Inflammatory macrophage (primary cell): Measurements from ENCODE around the gene EIPR1.

Source experiments
- DNase-seq, 2 donors: peaks; one replicate each; pipeline ENCODE4 v3.0.0-alpha.2; 2020 to 2022

EIPR1 gene

DNA sequence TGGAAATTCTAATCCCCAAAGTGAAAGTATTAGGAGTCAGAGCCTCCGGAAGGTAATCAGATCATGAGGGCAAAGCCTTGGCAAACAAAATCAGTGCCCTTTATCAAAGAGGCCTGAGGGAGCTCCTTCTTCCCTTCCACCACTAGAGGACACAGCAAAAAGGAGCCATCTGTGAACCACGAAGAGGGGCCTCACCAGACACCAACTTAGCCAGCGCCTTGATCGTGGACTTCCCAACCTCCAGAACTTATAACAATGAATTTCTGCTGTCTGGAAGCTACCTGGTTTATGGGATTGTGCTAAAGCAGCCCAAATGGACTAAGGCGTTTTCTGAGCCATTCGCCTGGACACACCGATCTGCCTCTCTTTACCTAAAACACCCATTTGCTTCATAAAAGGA, 133.1 kb downstream of the EIPR1 start:
- no peak for DNase-seq

- DNase-seq = no peak
Observed at GRCh38 chr2:3243804-3244203, 133.8 kb downstream of the EIPR1 start.

- DNase-seq = peak; percentile 37 to 74
Observed at GRCh38 chr2:3242747-3243369, 134.8 kb downstream of the EIPR1 start.

DNA sequence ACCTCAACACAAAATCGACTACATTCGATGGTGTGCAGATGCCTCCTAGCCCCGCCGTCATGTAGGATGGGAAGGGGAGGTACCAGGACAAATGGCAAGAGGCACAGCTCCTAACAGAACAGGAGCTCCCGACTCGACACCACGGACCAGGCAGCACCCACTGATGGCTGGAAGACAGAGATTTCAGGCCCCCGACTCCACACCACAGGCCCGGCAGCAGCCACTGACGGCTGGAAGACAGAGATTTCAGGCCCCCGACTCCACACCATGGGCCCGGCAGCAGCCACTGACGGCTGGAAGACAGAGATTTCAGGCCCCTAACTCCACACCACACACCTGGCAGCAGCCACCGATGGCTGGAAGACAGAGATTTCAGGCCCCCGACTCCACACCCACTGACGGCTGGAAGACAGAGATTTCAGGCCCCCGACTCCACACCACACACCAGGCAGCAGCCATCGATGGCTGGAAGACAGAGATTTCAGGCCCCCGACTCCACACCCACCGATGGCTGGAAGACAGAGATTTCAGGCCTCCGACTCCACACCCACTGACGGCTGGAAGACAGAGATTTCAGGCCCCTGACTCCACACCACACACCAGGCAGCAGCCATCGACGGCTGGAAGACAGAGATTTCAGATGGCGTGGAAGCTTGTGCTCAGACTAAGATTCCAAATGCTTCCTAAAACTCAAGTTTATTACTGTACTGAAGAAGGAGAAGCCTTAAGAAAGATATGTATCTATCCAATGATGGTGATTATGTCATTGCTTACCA, 135.5 kb downstream of the EIPR1 start:
- no peak for DNase-seq

DNA sequence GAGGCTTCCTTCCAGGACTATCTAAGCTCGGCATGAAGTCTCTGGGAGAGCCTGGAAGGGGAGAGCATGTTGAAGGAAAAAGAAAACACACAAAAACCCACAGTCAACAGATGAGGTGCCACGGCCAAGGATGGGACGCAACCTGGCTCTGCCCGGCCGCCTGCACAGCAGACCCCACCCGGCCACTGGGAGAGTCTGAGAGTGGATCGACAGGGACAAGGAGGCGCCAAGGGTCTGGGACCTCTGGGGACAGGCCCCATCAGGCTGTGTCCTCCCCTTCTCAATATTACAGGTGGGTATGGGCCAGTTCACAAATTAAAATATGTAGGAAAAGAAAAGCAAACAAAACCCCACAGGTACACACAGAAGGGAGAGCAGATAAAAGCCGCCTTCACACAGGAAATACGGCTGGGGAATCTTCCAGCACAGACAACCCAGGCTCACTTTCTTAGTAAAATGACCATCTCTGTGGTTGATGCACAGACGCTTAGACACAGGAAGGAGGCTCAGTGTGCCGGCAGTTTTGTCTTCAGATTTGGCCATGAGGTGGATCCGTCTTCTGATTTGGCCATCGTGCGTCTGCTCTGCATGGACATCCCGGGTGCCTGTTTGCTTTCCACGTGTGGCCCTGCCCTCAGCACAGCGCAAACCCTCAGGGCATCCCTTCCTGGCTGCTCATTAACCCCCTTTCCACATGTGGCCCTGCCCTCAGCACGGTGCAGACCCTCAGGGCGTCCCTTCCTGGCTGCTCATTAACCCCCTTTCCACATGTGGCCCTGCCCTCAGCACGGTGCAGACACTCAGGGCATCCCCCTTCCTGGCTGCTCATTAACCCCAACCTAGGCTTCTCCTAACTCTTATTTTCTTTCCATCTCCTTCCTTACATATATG, 138.4 kb downstream of the EIPR1 start:
- DNase-seq = no peak

- peak; percentile 55 to 83 for DNase-seq
Observed at GRCh38 chr2:3236300-3237045, 141.1 kb downstream of the EIPR1 start.

DNA sequence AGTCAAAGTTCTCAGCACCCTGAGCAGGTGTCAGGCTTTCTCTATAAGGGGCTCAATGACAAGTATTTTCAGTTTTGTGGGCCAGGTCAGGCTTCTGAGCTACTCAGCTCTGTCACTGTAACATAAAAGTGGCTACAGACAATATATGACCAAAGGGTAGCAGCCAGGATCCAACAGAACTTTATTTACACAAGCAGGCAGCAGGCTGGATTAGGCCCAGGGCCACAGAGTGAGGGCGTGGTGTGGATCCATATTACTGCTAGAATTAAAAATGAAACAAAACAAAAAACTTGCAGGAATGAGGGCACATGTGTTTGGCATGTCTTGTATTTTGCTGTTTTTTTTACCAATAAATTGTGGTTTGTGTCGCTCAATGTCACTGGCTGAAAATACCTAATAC, 143.7 kb downstream of the EIPR1 start:
- no peak for DNase-seq

DNA sequence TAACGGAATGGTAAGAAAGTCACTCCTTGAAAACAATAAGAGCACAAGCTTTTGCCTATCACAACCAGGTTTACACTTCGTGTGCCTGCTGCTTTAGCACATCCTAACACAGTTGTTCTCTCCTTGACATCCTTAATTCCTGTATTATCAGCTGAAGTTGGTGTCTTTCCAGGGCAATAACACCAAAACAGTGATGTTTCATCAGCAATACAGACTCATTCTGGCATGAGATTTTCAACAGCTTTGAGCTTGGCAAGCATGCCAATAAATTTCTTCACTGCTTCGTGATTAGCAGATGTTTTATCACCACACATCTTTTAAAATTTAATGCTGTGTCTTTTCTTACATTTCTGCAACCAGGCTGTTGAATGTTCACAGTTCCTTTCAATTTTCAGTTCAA, 148.4 kb downstream of the EIPR1 start:
- no peak for DNase-seq

DNA sequence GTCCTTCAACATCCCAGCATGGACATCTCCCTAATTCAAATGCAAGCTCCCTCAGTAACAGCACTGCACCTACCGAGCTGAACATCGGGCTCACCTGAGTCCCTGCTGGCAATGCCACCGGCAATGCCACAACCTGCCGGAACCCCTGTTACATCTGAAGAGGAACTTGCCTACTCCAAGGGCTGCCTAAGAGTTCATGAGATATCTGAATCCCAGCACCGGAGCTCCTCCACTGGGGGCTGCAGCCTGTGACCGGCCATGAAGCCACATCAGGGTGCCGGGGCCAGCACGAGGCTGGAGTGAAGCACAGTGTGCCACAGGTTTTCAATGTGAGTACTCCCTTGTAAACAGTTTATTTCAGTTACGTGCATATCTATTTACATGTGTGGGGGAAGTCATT, 152.9 kb downstream of the EIPR1 start:
- DNase-seq = no peak

DNA sequence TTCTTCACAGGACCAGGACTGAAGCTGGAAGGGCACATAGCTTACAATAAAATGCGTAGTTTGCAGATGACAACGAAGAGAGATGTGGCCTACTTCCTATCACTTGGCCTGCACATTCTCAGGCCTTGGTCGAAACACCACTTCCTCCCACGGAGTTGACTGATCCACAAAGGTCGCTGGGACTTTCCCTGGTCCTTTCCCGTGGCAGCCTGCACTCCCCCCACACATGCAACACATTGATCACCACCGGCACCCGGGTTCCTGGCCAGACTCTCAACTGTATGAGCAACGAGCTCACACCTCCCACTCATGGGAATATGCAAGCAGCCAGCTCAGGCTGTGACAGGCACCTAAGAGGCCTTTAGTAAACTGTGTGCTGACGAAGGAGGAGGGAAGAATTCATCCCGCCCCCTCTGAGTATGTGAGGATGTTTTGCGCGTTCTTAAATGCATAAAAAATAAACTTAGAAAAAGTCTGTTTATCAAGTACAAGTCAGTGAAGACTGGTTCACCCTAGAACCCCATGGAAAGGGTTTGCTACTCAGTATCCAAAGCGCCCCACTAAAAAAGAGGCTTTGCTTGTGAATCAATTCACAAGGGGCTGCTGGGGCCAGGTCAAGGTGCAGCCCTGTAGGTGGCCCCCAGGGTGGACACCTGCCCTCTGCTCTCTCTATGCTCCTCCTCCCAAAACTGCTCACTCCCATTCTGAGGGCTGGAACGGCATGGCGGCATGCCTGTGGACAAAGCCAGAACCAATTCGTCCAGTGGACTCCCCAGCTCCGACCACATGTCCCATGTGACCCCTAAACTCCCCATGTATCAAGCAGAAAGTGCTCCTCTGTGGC, 154.3 kb downstream of the EIPR1 start:
- peak; percentile 42 to 80 for DNase-seq

DNA sequence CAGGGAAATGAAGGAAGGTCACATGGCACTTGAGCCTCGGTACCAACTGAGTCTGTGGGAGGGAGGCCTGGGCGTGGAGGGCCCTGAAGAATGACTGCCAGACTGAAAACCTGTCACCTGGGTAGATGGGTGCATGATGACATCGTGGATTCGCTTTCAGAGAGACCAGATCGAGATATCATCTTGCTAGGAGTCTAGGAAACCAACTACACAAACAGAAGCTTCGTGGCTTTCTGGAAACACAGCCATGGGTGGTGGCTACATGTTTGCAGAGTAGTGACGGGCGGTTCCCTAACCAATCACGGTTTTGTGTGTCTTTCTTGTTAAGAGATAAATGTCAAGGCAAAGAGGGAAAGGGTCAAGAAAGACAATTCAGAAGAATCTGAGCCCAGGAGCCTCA, 155.0 kb downstream of the EIPR1 start:
- no peak for DNase-seq

DNA sequence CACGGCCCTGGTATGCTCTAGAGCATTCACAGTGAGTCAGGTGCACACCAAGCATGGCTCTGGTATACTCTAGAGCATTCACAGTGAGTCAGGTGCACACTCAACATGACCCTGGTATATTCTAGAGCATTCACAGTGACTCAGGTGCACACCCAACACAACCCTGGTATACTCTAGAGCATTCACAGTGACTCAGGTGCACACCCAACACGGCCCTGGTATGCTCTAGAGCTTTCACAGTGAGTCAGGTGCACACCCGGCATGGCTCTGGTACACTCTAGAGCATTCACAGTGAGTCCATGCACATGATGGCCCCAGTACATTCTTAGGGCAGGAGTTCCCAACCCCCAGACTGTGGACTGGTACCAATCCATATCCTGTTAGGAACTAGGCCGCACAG, 158.1 kb downstream of the EIPR1 start:
- DNase-seq = no peak

DNA sequence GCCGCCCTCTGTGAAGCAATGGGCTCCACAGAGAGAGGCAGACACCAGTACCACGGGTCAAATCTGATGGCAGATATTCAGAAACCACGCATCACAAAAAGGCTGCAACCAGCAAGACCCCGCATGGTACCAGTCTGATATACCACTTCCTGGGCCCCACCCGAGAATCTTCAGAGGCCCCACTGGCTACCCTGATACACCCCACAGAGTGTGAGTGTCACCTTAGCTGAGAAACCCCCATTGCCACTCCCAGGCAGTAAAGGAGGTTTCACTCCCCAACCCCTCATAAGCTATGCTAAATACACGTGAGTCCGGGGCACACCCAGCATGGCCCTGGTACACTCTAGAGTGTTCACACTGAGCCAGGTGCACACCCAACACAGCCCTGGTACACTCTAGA, 160.0 kb downstream of the EIPR1 start:
- no peak for DNase-seq

DNA sequence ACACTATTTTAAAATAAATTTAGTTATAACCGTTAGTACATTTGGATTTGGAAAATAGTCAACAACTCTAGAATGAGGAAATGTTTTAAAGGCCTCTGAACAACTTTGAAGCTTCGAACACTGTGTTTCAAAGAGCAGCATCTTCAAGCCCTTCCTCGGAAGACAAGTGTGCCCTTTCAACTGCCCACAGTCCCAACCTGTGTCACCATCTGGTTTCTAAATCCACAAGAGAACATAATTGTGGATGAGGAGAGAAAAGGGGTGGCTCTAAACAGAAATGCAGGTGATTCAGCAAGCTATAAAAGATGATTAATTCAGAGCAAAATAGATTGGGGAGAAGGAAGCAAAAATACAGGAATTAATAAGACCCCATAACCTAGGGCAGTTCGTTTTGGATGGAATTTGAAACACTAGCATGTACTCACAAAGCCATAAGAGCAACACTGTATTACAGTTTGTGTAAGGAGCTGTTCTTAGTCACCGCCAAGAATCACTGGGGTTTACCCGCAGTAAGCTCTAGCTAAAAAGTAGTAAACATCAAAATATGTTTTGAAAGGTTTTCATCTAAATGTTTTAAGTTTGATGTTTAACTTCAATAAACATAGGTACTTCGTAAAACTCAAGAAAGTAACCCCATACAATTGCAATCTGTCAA, 160.7 kb downstream of the EIPR1 start:
- no peak for DNase-seq

GRCh38 chr2:3214806-3215404, 162.7 kb downstream of the EIPR1 start:
- DNase-seq = no peak

- no peak for DNase-seq
Observed at GRCh38 chr2:3214065-3214464, 163.6 kb downstream of the EIPR1 start.

DNA sequence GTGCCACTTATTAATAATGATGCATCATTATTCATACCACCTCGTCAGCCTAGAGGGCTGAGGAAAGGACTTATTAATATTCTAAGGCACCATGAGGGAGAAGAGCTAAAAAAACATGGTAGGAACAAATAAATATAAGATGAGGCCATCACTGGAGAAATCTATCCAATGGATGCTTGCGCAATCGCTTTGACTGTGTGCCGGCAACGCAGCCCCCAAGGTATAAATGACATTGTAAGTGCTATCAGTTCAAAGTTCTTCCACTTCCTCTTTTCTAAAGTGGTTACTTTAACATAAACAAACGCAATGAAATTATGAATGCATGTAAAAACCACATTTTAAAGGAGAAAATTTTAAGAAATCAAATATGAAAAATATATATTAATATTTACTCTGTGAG, 164.6 kb downstream of the EIPR1 start:
- DNase-seq = no peak

- no peak for DNase-seq
Observed at GRCh38 chr2:3212061-3212362, 165.6 kb downstream of the EIPR1 start.

DNA sequence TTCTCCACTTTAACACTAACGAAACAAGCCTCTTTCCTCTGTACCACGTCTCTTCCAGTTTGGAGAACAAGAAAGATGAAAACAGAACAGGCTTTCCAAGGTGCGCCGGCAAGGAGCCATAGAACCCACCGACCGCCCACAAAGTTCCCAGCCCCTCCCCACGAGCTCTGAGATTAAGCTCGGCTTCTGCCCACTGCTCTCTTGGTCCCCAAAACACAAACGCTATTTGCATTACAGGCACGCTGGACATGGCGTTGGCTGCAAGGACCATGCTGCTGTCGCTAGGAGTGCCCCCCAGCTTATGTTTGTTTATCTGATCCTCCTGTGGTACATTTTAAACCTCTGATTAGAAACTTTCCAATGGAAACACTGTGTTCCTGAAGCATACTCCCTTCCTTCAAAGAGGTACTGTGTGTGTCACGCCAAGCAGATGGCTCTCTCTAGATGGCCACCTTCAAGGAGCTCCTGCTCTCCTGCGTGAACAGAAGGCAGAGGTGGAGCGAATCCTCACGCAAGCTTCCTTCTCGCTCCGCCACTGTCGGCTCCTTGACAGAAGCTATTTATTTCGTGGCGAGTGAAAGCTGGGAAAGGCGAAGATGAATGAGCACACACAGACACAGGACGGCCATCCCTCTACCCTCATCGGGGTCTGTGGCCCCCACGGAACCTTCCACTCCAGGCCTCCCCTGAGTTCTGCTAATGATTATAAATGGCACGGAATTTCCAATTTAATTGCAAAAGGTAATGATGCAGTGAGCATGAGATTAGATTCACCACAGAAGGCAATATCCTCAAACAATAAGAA, 166.2 kb downstream of the EIPR1 start:
- no peak for DNase-seq

DNA sequence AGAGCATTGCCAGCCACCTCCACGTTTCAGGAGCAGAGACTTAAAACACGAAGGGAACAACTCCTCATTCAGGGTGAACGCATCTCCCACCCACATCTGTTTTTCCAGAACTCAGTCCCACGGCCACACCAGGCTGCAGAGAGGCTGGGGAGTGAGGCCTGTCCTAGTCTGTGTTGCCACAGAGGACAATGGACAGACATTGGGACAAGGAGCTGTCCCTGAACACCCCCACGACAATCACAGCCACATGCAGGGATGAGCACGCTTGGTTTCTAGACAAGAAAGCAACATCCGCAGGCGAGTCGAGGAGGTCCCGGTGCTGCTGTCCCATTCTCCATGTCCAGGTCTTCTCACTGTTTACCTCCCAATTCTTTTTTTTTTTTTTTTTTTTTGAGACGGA, 167.4 kb downstream of the EIPR1 start:
- no peak for DNase-seq
